HEK293 (cell line): ENCODE data around the gene CTPS1.

Experiments used
- EGR2 ChIP-seq: fragments of 450-650 bp; formaldehyde crosslinking; IDR thresholded peaks from 2 replicates; pipeline ENCODE4 v1.5.1; 2016; ENCODE audit warnings: low read depth, missing biosample characterization, missing genetic modification characterization
- GLIS1 ChIP-seq: fragments of 450-650 bp; formaldehyde crosslinking; IDR thresholded peaks from 2 replicates; pipeline ENCODE4 v1.5.1; 2016; ENCODE audit warnings: missing biosample characterization, missing genetic modification characterization
- GLIS2 ChIP-seq: fragments of 450-650 bp; formaldehyde crosslinking; IDR thresholded peaks from 2 replicates; pipeline ENCODE4 v1.5.1; 2016; ENCODE audit warnings: missing biosample characterization, missing genetic modification characterization
- KLF17 ChIP-seq: fragments of 450-650 bp; formaldehyde crosslinking; IDR thresholded peaks from 2 replicates; pipeline ENCODE4 v1.5.1; 2016; ENCODE audit warnings: missing biosample characterization, missing genetic modification characterization
- KLF9 ChIP-seq: fragments of 450-650 bp; formaldehyde crosslinking; IDR thresholded peaks from 2 replicates; pipeline ENCODE4 v1.5.1; 2016; ENCODE audit warnings: missing biosample characterization, missing genetic modification characterization, low read depth
- PRDM10 ChIP-seq: fragments of 450-650 bp; formaldehyde crosslinking; IDR thresholded peaks from 2 replicates; pipeline ENCODE4 v1.5.1; 2016; ENCODE audit warnings: missing biosample characterization, missing genetic modification characterization
- SP2 ChIP-seq: fragments of 450-650 bp; formaldehyde crosslinking; IDR thresholded peaks from 2 replicates; pipeline ENCODE4 v1.5.1; 2016; ENCODE audit warnings: missing biosample characterization, missing genetic modification characterization
- WT1 ChIP-seq: fragments of 450-650 bp; formaldehyde crosslinking; IDR thresholded peaks from 2 replicates; pipeline ENCODE4 v1.5.1; 2016; ENCODE audit warnings: missing biosample characterization, missing genetic modification characterization
- ZBTB48 ChIP-seq: fragments of 450-650 bp; formaldehyde crosslinking; IDR thresholded peaks from 2 replicates; pipeline ENCODE4 v1.5.1; 2016; ENCODE audit warnings: missing biosample characterization, missing genetic modification characterization
- ZBTB49 ChIP-seq: fragments of 450-650 bp; formaldehyde crosslinking; IDR thresholded peaks from 2 replicates; pipeline ENCODE4 v1.5.1; 2016; ENCODE audit warnings: missing biosample characterization, missing genetic modification characterization, low read depth
- ZFHX2 ChIP-seq: fragments of 450-650 bp; formaldehyde crosslinking; conservative IDR thresholded peaks from 2 replicates; pipeline ENCODE4 v1.5.1; 2016; ENCODE audit warnings: missing biosample characterization, missing genetic modification characterization
- ZFP37 ChIP-seq: fragments of 450-650 bp; formaldehyde crosslinking; IDR thresholded peaks from 2 replicates; pipeline ENCODE4 v1.5.1; 2016; ENCODE audit warnings: missing biosample characterization, missing genetic modification characterization
- ZNF18 ChIP-seq: fragments of 450-650 bp; formaldehyde crosslinking; IDR thresholded peaks from 2 replicates; pipeline ENCODE4 v1.5.1; 2016; ENCODE audit warnings: missing biosample characterization, missing genetic modification characterization
- ZNF24 ChIP-seq: fragments of 450-650 bp; formaldehyde crosslinking; IDR thresholded peaks from 2 replicates; pipeline ENCODE4 v1.5.1; 2016; ENCODE audit warnings: missing biosample characterization, missing genetic modification characterization
- ZNF600 ChIP-seq: fragments of 450-650 bp; formaldehyde crosslinking; IDR thresholded peaks from 2 replicates; pipeline ENCODE4 v1.5.1; 2016; ENCODE audit warnings: missing biosample characterization, missing genetic modification characterization
- TF ChIP-seq, protein P1 (sequence below): fragments of 450-650 bp; formaldehyde crosslinking; IDR thresholded peaks from 2 replicates; pipeline ENCODE4 v1.5.1; 2016; ENCODE audit warnings: missing biosample characterization, missing genetic modification characterization

Gene CTPS1

GRCh38 chr1:40980453-40981121 lies 1.1 kb downstream of the CTPS1 start (continued):
- TF ChIP-seq KLF17 (tag by site-specific recombination) (0 out of 2 replicates have a peak, but pooled peaks have one; percentile 14), EGR2 (peak; percentile 41), SP2 (tag by site-specific recombination) (peak; percentile 50; the same call in 1 of the 2 replicates), ZNF18 (tag by site-specific recombination) (0 out of 2 replicates have a peak, but pooled peaks have one; percentile 68), GLIS2 (tag by site-specific recombination) (peak; percentile 43), ZFP37 (0 out of 2 replicates have a peak, but pooled peaks have one; percentile 14), ZFHX2 (0 out of 2 replicates have a peak, but pooled peaks have one; percentile 21), ZNF600 (tag by site-specific recombination) (peak; percentile 87), ZNF24 (tag by site-specific recombination) (no peak), ZBTB49 (tag by site-specific recombination) (no peak), GLIS1 (tag by site-specific recombination) (peak; percentile 79), PRDM10 (tag by site-specific recombination) (peak; percentile 35; the same call in 1 of the 2 replicates), WT1 (tag by site-specific recombination) (no peak), ZBTB48 (0 out of 2 replicates have a peak, but pooled peaks have one; percentile 19), KLF9 (peak; percentile 39; the same call in 1 of the 2 replicates)
- TF ChIP-seq, protein P1, sequence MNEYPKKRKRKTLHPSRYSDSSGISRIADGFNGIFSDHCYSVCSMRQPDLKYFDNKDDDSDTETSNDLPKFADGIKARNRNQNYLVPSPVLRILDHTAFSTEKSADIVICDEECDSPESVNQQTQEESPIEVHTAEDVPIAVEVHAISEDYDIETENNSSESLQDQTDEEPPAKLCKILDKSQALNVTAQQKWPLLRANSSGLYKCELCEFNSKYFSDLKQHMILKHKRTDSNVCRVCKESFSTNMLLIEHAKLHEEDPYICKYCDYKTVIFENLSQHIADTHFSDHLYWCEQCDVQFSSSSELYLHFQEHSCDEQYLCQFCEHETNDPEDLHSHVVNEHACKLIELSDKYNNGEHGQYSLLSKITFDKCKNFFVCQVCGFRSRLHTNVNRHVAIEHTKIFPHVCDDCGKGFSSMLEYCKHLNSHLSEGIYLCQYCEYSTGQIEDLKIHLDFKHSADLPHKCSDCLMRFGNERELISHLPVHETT (tag by site-specific recombination), result peak; percentile 37; the same call in 1 of the 2 replicates
